ENCODE results near the gene VPS16. TPM values are rescaled to one million over a fixed set of nuclear protein-coding genes. Genes with fewer than 3 reads are reported as not detected.

Gene VPS16
- polyA plus RNA-seq, 4 donors = 35.6 to 42.6 (median 37.6) TPM

DNA sequence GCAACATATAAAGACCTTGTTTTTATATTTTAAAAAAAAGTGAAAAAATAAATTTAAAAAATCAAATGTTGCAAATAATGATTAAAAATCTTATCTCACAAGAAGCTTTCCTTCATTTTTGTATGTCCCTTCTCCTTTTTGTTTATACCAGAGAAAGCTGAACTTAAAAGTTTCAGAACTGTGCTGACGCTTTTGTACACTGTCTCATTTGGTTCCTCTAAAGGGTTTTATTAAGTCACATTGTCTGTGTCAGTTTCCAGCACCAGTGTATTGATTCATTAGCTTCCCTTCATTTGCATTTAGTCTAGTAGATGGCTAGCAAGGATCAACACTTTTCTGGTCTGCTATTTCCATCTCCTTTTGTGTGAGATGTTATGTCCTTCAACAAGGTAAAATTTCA, 6.8 kb upstream of the VPS16 start:
- no peak for DNase-seq (ENCODE audit: low read depth in 4 of 4, low spot score in 3 of 4)

DNA sequence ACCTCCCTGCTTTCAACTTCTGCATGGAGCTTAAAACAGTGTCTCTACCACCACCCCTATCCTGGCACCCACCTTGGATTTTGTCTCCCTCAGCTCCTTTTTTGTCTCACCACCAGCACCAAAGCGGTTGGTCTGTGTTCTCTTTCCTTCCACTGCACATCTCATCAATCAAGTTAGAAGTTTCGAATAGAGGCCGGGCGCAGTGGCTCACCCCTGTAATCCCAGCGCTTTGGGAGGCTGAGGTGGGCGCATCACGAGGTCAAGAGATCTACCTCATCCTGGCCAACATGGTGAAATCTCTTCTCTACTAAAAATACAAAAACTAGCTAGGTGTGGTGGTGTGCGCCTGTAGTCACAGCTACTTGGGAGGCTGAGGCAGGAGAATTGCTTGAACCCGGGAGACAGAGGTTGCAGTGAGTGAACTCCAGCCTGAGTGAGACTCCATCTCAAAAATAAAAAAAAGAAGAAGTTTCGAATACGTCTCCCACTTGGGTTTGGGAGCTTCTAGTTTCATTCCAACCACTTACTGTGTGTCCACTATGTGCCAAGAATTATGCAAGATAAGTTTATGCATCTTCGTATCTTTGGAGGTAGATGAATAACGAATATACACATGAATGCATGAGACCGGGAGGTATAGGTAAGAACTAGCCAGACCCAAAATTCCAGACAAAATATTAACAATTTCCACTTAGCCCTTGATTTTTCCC, 6.0 kb upstream of the VPS16 start:
- DNase-seq (ENCODE audit: low read depth in 4 of 4, low spot score in 3 of 4) = no peak

DNA sequence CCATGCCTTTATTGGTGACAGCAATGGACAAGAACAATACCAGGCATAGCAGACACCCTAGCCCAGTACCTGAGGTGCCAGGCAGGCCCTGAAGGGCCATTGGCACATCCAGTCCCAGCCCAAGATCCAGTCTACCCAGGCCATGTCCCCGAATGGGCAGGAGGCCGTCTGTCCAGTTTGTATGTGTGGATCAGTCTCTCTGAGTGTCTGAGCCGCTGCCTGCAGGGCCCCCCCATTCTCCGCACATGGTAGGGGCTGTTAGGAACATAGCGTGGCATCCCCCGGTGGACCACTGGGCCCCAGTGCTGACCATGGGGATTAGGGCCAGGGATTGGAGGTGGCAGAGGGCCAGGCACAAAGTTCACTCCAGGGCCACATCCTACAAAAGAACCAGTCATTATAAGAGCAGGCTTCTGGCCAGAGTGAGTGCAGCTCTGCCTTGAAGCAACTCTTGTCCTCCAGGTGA, 5.2 kb upstream of the VPS16 start:
- DNase-seq (ENCODE audit: low read depth in 4 of 4, low spot score in 3 of 4) = no peak

DNA sequence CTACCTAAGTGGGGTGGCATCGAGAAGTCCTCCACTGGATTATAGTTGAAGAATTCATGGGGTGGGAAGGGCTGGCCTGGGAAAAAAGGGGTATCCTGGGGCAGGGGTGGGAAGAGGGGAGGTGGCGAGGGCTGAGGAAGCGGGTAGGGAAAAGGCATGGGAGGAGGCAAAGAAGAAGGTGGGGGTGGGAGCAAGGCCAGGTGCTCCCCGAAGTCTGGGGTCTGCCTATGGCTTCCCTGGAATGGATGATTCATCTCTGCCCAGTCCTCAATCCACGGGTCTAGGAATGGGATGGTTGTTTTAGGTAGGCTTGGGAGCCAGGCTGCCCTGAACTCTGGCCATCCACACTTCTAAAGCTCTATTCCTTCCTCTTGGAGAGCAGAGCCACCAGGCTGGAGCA, 4.5 kb upstream of the VPS16 start:
- DNase-seq (ENCODE audit: low read depth in 4 of 4, low spot score in 3 of 4) = no peak

DNA sequence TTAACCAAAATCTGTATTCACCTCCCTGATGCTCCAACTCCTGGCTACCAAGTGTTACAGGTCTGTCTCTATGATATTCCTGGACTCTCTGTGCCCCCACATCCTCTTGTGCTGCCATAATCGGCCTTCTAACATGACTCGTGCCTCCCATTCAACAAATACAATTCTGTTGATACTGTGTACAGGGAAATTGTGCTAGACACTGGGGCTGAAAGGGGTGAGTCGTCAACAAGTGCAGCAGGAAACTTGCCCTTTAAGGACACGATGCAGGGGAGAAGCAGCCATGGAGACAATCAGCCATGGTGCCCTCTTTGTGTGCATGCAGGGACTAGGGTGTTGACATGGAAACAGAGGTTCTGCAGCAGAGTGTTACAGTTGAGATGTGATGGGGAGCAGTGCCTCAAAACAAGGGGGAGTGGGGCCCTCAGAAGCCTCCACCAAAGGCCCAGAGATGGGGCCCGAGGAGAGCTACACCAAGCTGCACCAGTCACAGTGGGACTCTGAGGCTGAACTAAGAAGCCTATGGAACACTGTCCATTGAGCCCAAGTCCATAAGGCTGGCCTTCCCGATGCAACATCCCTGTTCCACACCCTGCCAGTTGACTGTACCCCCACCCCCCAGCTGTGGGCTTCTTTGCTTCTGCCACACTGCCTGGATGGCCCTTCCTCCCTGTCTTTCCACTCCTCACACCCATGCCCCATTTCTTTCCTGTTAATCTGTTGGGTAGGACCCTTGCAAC, 3.2 kb upstream of the VPS16 start:
- DNase-seq (ENCODE audit: low read depth in 4 of 4, low spot score in 3 of 4) = no peak

DNA sequence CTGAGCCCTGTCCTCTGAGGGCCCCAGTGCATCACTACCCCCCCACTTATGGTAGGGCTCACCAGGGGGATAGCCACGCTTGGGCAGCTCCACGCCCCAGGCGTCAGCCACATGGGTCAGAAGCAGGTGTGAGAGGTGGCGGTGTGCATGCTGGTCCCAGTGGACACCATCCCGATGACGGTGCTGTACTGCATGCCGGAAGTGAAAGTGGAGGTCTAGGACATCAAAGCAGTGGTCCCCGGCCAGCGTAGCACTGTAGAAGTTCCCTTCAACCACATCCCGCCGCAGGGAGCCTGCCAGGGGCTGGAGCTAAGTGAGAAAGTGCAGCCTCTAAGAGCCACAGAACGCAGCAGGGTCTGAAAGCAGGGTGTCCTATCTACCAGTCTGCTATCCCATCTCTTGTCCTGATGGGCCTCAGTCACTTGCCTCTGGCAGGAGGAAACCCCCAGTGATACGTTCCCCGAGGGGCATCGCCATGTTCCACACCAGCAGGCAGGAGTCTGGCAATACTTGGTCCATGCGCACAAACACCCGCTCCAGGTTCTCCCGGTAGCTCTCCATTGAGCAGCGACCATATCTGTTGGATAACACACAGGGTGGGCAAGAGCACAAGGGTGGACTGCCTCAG, 2.3 kb upstream of the VPS16 start:
- no peak for DNase-seq (ENCODE audit: low read depth in 4 of 4, low spot score in 3 of 4)

DNA sequence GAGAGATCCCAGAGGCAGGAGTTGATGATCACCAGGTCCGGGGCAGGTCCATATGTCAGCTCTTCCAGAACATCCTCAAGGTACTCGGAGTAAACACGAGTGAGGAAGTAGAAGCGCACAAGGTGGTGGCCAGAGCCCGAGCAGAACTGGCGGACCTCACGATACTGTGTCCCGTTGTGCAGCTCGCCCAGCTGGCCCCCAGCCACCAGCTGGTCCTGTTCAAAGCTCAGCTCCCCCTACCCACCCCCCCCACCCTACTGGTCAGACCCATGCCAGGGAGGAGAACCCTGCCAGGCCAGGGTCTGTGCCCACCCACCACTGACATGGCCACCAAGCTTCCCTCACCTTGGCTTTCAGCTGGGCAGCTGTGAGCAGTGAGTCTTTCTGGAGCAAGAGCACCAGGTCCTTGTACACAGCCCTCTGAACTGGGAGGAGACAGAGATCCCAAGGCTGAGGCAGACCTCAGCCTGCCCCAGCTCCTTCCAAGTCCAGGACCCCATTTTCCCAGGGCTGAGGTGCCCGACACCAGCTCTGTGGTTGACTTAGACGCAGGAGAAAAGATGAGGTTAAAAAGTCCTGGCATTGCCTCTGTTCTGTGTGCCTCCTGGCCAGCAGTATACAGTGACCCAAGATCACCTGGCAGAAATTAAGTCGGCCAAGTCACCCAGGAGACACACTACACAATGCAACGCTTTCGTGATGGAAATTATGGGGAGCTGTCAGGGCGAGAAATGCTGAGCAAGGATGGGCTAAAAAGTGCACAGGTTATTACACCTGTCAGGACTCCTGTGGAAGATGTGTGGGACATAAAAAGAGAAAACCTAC, 1.5 kb upstream of the VPS16 start:
- DNase-seq (ENCODE audit: low read depth in 4 of 4, low spot score in 3 of 4) = no peak

DNA sequence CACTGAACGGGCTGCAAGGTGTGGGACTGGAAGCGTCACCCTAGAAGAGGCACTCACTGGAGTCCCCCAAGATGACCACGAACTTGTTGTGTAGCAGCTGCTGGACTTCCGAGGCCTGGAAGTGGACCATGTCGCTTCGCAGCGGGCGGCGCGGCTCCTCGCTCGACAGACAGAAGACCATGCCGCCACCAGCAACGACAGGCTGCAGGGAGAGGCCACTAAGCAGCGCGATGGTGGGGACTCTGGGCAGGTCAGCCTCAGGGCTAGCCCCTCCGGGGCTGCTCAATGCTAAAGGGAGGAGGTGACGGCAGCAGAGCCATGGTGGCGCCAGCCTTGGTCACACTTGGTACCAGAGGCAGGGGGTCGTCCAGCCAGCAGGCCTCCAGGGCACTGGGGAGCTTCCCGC, 810 bp upstream of the VPS16 start:
- DNase-seq (ENCODE audit: low read depth in 4 of 4, low spot score in 3 of 4) = no peak

DNA sequence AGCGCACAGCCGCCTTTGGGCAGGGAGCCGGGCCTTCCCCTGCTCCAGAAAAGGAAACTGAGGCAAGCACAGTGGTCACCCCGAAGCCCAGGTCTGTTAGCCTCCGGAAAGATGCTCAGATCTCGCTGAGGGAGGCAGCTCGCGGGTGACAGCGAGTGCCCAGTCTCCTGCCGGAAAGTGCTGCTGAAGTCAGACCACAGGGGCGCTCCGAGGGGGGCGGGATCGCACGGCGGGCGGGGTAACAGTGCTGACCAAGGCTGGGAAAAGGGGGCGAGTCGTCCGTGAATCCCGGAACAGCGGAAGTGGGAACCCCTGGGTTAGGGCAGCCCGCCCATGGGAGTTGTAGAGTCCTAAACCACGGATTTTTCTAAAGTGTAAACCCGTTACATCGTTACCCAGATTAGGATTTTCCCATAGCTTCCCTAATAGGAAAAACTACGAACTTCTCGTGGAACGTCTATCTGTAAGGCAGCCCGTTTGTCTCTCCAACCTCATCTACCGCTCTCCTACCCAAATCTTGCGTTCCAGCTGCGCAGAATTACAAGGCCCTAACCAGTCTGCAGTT, 504 bp downstream of the VPS16 start:
- DNase-seq (ENCODE audit: low read depth in 4 of 4, low spot score in 3 of 4) = no peak

DNA sequence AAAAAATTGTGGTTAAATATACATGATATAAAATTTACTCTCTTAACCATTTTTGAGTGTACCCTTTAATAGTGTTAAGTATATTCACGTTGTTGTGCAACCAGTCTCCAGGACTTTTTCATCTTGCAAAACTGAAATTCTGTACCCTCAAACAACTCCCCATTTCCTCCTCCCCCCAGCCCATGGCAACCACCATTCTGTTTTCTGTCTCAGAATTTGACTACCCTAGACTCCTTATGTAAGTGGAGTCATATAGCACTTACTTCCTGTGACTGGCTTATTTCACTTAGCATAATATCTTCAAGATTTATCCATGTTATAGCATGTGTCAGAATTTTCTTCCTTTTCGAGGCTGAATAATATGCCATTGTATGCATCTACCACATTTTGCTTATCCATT, 5.1 kb downstream of the VPS16 start:
- no peak for DNase-seq (ENCODE audit: low read depth in 4 of 4, low spot score in 3 of 4)

DNA sequence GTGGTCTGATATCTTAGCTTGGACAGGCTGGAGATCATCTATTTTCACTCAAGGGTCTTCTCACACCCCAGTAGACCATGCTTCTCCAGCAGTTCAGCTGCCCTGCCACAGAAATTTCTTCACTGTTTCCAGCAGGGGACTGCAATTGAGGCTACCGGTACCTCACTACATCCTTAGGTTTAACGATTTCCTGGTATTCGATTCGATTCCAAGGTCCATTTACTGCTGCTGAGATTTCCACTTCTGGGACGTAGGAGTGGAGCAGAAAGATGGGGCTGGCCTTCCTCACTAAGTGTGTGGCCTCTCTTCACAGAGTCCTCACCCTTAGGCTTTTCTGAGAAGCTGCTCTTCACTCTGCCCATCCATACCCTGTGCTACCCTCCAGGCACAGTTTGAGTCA, 6.2 kb downstream of the VPS16 start:
- no peak for DNase-seq (ENCODE audit: low read depth in 4 of 4, low spot score in 3 of 4)

DNA sequence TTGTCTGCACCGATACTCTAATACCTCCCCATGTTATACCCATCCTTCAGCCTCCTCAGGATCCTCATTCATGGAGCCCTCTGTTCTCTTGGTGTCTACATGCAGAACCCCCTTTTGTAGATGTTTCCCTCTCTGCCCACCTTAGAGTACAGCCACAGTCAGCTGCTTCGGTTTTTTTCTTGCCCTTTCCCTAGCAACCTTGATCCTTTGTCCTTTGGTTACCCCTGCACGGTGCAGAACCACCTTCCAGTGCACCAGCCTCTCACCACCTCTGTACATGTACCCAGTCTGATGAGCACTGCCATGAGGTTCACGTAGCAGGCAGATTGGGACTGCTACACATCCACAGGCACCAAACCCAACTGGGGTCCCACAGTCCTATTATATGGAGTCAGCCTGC, 7.3 kb downstream of the VPS16 start:
- DNase-seq (ENCODE audit: low read depth in 4 of 4, low spot score in 3 of 4) = no peak

DNA sequence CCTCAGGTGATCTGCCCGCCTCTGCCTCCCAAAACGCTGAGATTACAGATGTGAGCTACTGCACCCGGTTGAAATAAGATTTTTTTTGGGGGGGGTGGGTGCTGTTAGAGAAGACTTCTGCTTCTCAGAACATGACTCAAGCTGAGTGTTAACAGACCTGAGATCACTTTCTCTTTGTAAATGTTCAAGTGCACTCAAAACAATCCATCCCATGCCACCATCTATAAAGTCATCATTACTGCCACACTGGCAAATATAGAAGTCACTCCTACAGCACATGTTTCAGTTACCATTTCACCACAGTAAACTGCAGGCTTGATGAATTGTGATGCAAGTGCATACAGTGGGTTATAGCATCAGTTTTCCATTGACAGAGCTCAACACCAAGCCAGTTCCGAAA, 9.0 kb downstream of the VPS16 start:
- no peak for DNase-seq (ENCODE audit: low read depth in 4 of 4, low spot score in 3 of 4)

DNA sequence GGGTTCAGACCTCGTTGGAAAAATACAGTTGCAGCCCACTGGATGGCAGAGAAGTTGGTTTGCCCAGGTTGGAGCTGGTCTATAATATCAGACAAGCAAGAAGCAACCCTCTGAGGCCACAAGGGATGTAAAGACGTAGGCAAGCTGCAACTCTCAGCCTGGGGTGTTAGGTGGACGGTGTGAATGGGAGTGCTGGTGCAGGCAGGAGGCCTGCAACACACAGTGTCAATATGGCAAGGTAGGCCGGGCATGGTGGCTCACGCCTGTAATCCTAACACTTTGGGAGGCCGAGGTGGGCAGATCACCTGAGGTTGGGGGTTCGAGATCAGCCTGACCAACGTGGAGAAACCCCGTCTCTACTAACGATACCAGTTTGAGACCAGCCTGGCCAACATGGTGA, 10.5 kb downstream of the VPS16 start:
- DNase-seq (ENCODE audit: low read depth in 4 of 4, low spot score in 3 of 4) = no peak

DNA sequence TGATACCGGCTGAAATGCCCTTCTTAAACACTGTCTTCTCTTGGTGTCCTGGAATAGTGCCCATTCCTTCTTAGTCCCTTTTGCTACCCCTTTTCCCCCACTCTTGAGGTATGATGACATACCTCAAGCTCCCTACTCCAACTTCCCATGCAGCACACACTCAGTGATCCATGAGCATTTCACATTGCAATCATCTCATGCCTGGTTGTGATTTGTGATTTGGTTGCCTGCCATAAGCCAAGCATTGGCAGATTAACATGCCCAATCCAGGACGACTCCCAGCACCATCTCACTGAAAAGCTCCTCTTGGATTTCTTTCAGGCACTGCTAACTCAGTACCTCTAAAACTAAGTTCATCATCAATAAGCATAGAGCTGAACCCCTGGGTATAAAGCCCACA, 18.0 kb downstream of the VPS16 start:
- DNase-seq (ENCODE audit: low read depth in 4 of 4, low spot score in 3 of 4) = no peak

DNA sequence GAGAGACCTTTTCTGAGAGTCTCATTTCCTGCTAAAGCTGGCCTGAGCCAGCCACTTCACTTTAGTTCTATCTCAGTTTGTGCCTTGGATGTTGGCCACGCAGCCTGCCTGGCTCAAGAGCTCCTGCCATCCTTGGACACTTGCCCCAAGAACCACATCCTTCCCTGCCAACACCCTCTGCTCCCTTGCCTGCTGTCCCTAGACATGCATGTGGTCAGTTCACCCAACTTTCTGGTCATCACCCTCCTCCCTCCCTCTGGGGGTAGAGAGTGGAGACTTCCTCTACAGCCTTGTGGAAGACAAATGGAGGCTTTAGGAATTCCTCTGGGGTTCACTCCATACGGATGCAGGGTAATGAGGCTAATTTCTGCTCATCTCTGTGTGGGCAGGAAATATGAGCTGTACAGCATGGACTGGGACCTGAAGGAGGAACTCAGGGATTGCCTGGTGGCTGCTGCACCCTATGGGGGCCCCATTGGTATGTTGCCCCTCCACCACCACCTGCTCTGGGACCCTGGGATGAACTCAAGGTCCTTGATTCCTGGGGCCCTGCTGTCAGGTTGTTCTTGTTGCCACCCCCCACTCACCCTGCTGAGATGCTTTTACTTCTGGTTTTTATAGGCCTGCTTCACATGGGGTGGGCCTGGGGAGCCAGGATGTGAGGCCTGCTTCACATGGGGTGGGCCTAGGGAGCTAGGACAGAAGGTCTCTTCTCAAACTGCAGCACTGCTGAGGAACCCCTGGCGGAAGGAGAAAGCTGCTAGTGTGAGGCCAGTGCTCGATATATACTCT, 19.0 kb downstream of the VPS16 start:
- no peak for DNase-seq (ENCODE audit: low read depth in 4 of 4, low spot score in 3 of 4)

DNA sequence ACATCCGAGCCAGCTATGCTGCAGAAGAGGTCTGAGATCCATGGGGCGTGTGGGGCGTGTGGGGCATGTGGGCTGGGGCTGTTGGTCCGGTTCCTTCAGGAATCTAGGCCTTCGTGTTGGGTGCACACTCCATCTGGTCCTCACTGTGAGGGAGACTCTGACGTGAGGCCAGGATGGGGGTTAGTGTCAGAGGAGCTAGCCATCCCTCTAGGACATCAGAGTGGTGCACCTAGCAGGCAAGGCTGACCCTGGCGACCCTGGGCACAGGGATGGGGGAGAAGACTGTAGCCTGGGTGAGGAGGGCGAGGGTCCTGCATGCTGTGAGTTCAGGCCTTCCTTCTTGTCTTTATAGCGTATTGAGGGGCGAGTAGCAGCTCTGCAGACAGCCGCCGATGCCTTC, 24.1 kb downstream of the VPS16 start:
- DNase-seq (ENCODE audit: low read depth in 4 of 4, low spot score in 3 of 4) = no peak

DNA sequence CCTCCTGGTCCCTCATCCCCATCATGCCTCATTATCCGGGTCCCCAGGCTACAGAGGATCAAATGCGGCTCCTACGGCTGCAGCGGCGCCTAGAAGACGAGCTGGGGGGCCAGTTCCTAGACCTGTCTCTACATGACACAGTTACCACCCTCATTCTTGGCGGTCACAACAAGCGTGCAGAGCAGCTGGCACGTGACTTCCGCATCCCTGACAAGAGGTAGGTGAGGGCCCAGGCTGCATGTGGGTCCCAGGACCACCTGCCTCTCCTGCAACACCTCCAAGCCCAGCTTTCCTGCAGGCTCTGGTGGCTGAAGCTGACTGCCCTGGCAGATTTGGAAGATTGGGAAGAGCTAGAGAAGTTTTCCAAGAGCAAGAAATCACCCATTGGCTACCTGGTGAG, 24.6 kb downstream of the VPS16 start:
- DNase-seq (ENCODE audit: low read depth in 4 of 4, low spot score in 3 of 4) = no peak

DNA sequence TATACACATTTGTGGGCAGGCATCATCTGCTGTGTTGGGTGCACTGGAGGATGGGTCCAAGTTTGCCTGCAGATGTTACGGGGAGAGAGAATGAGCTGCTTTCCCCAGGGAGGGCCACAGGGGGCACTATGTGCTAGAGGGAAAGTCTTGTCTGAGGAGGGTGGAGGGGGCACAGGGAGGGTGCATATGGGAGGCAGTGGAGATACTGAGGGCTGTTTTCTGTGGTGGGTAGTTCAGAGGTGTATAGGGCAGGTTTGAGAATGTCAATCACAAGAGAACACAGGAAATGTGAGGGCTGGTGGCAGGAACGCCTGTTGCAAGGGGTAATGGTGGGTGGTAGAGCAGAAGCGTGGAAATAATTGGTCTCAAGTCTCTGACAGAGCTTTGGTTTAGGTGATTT, 25.1 kb downstream of the VPS16 start:
- no peak for DNase-seq (ENCODE audit: low read depth in 4 of 4, low spot score in 3 of 4)

DNA sequence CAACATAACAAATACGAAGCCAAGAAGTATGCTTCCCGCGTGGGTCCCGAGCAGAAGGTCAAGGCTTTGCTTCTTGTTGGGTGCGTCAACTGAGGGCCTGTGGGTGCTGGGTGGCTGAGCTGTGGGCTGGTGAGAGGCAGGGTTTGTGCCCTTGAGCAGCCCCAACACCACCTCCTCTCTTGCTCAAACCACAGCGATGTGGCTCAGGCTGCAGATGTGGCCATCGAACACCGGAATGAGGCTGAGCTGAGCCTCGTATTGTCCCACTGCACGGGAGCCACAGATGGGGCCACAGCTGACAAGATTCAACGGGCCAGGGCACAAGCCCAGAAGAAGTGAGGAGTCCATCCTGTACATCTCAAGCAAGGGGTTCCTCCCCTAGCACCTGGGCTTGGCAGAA, 25.7 kb downstream of the VPS16 start:
- DNase-seq (ENCODE audit: low read depth in 4 of 4, low spot score in 3 of 4) = no peak

All from right renal pelvis (tissue), 4 donors.